Choroid plexus epithelial cell (primary cell): ENCODE measurements around the gene TAGLN3.

Experiments used
- DNase-seq: peaks from one replicate; pipeline ENCODE4 v3.0.0-alpha.2; 2010; ENCODE audit warnings: low read depth
- H3K4me3 ChIP-seq: 2 replicates; pipeline ENCODE4 v1.5.1; 2011; ENCODE audit warnings: low read depth, mild to moderate bottlenecking, control low read depth, low read length, moderate library complexity
- CTCF ChIP-seq: conservative IDR thresholded peaks from 2 replicates; pipeline ENCODE4 v1.5.1; 2011; ENCODE audit warnings: low read depth, mild to moderate bottlenecking, control low read depth, inconsistent platforms, low read length, moderate library complexity

The TAGLN3 gene

GRCh38 chr3:111955876-111956275, 42.8 kb upstream of the TAGLN3 start:
- no peak for DNase-seq
- H3K4me3 ChIP-seq, result no peak overlapping the region
- no peak for TF ChIP-seq CTCF

GRCh38 chr3:111956449-111956848, 42.3 kb upstream of the TAGLN3 start:
- no peak overlapping the region for H3K4me3 ChIP-seq
- no peak for TF ChIP-seq CTCF
- DNase-seq, result no peak

GRCh38 chr3:111956995-111957734, 41.6 kb upstream of the TAGLN3 start:
- no peak overlapping the region for H3K4me3 ChIP-seq
- TF ChIP-seq CTCF, result no peak
- DNase-seq, result no peak

GRCh38 chr3:111961461-111962164, 37.1 kb upstream of the TAGLN3 start:
- no peak for DNase-seq
- TF ChIP-seq CTCF, result no peak
- H3K4me3 ChIP-seq, result no peak overlapping the region

GRCh38 chr3:111963424-111963823, 35.3 kb upstream of the TAGLN3 start:
- TF ChIP-seq CTCF, result no peak
- no peak overlapping the region for H3K4me3 ChIP-seq
- peak; percentile 86 for DNase-seq

GRCh38 chr3:111965484-111965883, 33.2 kb upstream of the TAGLN3 start:
- DNase-seq, result no peak
- no peak for TF ChIP-seq CTCF
- H3K4me3 ChIP-seq, result no peak overlapping the region

GRCh38 chr3:111967068-111967467, 31.7 kb upstream of the TAGLN3 start:
- no peak for TF ChIP-seq CTCF
- no peak for DNase-seq
- no peak overlapping the region for H3K4me3 ChIP-seq
